ENCODE measurements around the gene HOXA10. TPM values are rescaled to one million over a fixed set of nuclear protein-coding genes. Genes with fewer than 3 reads are reported as not detected.
A peak's percentile ranks its signal among the peaks of the same experiment; 100 is the strongest.

Gene HOXA10
- total RNA-seq, 4 donors from 2014 or later = 0.56 to 1.9 (median 1.2) TPM

GRCh38 chr7:27153526-27153925, 20.6 kb downstream of the HOXA10 start:
- no peak for TF ChIP-seq CTCF (IDR thresholded peaks at IDR 0.05)
- peak; percentile 19 for DNase-seq (ENCODE audit: low spot score)
- no peak for ATAC-seq (ENCODE audit: low FRiP score)

- ATAC-seq (ENCODE audit: low FRiP score) (no peak), DNase-seq (ENCODE audit: low spot score) (no peak)
- TF ChIP-seq CTCF (IDR thresholded peaks at IDR 0.05) = no peak
Measured at GRCh38 chr7:27152816-27153442, 21.2 kb downstream of the HOXA10 start.

GRCh38 chr7:27151931-27152815, 21.9 kb downstream of the HOXA10 start, which contains the start of gene HOXA3:
Gene HOXA3 (minus strand): TSS chr7:27152583. CDS start chr7:27110640, 41,943 bp downstream.
- DNase-seq (ENCODE audit: low spot score) = peak; percentile 47
- ATAC-seq (ENCODE audit: low FRiP score) = peak; percentile 18
- no peak for TF ChIP-seq CTCF (IDR thresholded peaks at IDR 0.05)

GRCh38 chr7:27151341-27151930, 22.7 kb downstream of the HOXA10 start:
- peak; percentile 20 for DNase-seq (ENCODE audit: low spot score)
- no peak for ATAC-seq (ENCODE audit: low FRiP score)
- TF ChIP-seq CTCF (IDR thresholded peaks at IDR 0.05) = no peak

- DNase-seq (ENCODE audit: low spot score) (peak; percentile 46), ATAC-seq (ENCODE audit: low FRiP score) (peak; percentile 67)
- TF ChIP-seq CTCF (IDR thresholded peaks at IDR 0.05) = peak in 2 of 3 donors; percentile 54 to 79
Measured at GRCh38 chr7:27150568-27151340, 23.4 kb downstream of the HOXA10 start.

GRCh38 chr7:27149842-27150567, 24.1 kb downstream of the HOXA10 start:
- DNase-seq (ENCODE audit: low spot score) = peak; percentile 20
- TF ChIP-seq CTCF (IDR thresholded peaks at IDR 0.05) = no peak
- ATAC-seq (ENCODE audit: low FRiP score) = no peak

Data from omental fat pad (tissue), 4 donors.